HFFc6 (cell line): ENCODE data around the gene PDPN. TPM values are rescaled to one million over a fixed set of nuclear protein-coding genes. Genes with fewer than 3 reads are reported as not detected.

Experiments
- DNase-seq: peaks from one replicate; pipeline ENCODE4 v3.0.0-alpha.2; 2018
- H3K27ac Mint-ChIP-seq: 2 replicates; pipeline ENCODE4 v1.8.0; 2020; ENCODE audit warnings: mild to moderate bottlenecking, mixed read lengths
- H3K27me3 Mint-ChIP-seq: 2 replicates; pipeline ENCODE4 v1.8.0; 2021; ENCODE audit warnings: mild to moderate bottlenecking, moderate library complexity, mixed read lengths; ENCODE audit not compliant: insufficient read depth
- H3K36me3 Mint-ChIP-seq: 2 replicates; pipeline ENCODE4 v1.8.0; 2021; ENCODE audit warnings: low read depth, mixed read lengths
- H3K4me1 Mint-ChIP-seq: 2 replicates; pipeline ENCODE4 v1.8.0; 2020; ENCODE audit warnings: low read depth, mixed read lengths
- H3K4me3 Mint-ChIP-seq: 2 replicates; pipeline ENCODE4 v1.8.0; 2020; ENCODE audit warnings: mild to moderate bottlenecking, moderate library complexity, mixed read lengths
- H3K9me3 Mint-ChIP-seq: 2 replicates; pipeline ENCODE4 v1.8.0; 2020; ENCODE audit warnings: mild to moderate bottlenecking, mixed read lengths
- total RNA-seq, 6 experiments: library from RNA; stranded (reverse); fragmentation: NEBNext Ultra II Directional; extraction: Animal tissue kit (Norgen Biotek cat#: 25700); gene quantifications; 2 replicates in 1 of 6; 3 replicates in 5 of 6; pipeline ENCODE4 v1.2.3, GENCODE V29; 2021
- TF ChIP-seq, protein P1 (sequence below): fragments of 200-600 bp; sonication (generic); IDR thresholded peaks from 2 replicates; pipeline ENCODE4 v1.5.0; 2021; ENCODE audit warnings: antibody characterized with exemption, mild to moderate bottlenecking

The PDPN gene
- total RNA-seq, 6 experiments from 2014 or later, result not detected

- TF ChIP-seq, protein P1, sequence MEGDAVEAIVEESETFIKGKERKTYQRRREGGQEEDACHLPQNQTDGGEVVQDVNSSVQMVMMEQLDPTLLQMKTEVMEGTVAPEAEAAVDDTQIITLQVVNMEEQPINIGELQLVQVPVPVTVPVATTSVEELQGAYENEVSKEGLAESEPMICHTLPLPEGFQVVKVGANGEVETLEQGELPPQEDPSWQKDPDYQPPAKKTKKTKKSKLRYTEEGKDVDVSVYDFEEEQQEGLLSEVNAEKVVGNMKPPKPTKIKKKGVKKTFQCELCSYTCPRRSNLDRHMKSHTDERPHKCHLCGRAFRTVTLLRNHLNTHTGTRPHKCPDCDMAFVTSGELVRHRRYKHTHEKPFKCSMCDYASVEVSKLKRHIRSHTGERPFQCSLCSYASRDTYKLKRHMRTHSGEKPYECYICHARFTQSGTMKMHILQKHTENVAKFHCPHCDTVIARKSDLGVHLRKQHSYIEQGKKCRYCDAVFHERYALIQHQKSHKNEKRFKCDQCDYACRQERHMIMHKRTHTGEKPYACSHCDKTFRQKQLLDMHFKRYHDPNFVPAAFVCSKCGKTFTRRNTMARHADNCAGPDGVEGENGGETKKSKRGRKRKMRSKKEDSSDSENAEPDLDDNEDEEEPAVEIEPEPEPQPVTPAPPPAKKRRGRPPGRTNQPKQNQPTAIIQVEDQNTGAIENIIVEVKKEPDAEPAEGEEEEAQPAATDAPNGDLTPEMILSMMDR, result no peak
- Mint-ChIP-seq H3K27ac (no peak overlapping the region), H3K9me3 (peaks cover 56% of the 10 kb centered on the region), H3K4me1 (no peaks in the 10 kb centered on the region), H3K27me3 (no peaks in the 10 kb centered on the region), H3K36me3 (no peaks in the 10 kb centered on the region), H3K4me3 (no peak overlapping the region)
- DNase-seq, result no peak
These were observed 21.1 kb downstream of the PDPN start for GRCh38 chr1:13604721-13605120.

DNA sequence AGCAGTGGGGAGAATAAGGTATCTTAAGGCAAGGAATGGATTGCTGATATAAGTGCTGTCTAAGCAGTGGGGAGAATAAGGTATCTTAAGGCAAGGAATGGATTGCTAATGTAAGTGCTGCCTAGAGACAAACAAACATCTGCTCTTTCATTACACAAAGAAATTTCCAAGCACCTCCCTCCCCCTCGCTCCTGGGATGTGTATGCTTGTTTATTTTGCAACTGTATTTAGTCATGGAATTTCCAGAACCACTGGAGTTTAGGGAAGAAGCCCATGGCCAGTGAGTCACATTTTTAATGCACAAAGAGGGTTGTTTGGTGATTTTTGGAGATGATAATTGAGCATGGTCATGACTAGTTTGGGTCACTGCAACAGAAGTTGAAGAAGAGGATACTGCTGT lies 21.5 kb downstream of the PDPN start:
- H3K27me3 Mint-ChIP-seq, result no peaks in the 10 kb centered on the region
- no peak for DNase-seq
- H3K9me3 Mint-ChIP-seq, result peaks cover 54% of the 10 kb centered on the region
- H3K4me3 Mint-ChIP-seq, result no peak overlapping the region
- no peaks in the 10 kb centered on the region for H3K36me3 Mint-ChIP-seq
- TF ChIP-seq, protein P1, result no peak
- H3K4me1 Mint-ChIP-seq, result no peaks in the 10 kb centered on the region
- no peak overlapping the region for H3K27ac Mint-ChIP-seq

GRCh38 chr1:13607002-13607401 lies 23.4 kb downstream of the PDPN start:
- DNase-seq, result no peak
- peaks cover 53% of the 10 kb centered on the region for H3K9me3 Mint-ChIP-seq
- no peaks in the 10 kb centered on the region for H3K4me1 Mint-ChIP-seq
- no peak overlapping the region for H3K27ac Mint-ChIP-seq
- H3K27me3 Mint-ChIP-seq, result no peaks in the 10 kb centered on the region
- no peaks in the 10 kb centered on the region for H3K36me3 Mint-ChIP-seq
- H3K4me3 Mint-ChIP-seq, result no peak overlapping the region
- TF ChIP-seq, protein P1, result no peak

GRCh38 chr1:13616234-13616633 lies 32.6 kb downstream of the PDPN start:
- H3K4me3 Mint-ChIP-seq, result no peak overlapping the region
- no peak for DNase-seq
- H3K9me3 Mint-ChIP-seq, result peaks cover 57% of the 10 kb centered on the region
- peaks cover 2% of the 10 kb centered on the region; the same call in 1 of the 2 replicates for H3K27me3 Mint-ChIP-seq
- no peaks in the 10 kb centered on the region for H3K4me1 Mint-ChIP-seq
- H3K36me3 Mint-ChIP-seq, result no peaks in the 10 kb centered on the region
- TF ChIP-seq, protein P1, result no peak
- no peak overlapping the region for H3K27ac Mint-ChIP-seq

DNA sequence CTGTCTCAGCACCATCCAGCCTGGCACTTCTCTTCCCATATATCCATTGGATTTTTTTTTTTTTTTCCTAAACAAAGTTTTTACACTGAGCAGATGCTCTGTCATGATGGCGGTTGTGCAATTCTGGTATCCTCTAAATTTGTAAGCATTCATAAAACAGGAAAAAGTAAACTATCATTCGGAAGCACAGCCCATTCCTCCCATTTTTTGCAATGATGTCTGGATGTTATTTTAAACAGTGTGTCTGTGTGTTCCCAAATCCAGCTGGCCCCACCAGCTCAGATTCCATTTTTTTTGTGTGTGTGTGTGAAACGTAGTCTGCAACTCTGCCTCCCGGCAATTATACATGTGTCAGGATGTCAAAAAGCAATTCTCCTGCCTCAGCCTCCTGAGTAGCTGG lies 33.5 kb downstream of the PDPN start:
- H3K27me3 Mint-ChIP-seq, result peaks cover 2% of the 10 kb centered on the region; the same call in 1 of the 2 replicates
- no peaks in the 10 kb centered on the region for H3K36me3 Mint-ChIP-seq
- H3K27ac Mint-ChIP-seq, result no peak overlapping the region
- TF ChIP-seq, protein P1, result no peak
- DNase-seq, result no peak
- no peak overlapping the region for H3K4me3 Mint-ChIP-seq
- no peaks in the 10 kb centered on the region for H3K4me1 Mint-ChIP-seq
- peaks cover 57% of the 10 kb centered on the region for H3K9me3 Mint-ChIP-seq

DNA sequence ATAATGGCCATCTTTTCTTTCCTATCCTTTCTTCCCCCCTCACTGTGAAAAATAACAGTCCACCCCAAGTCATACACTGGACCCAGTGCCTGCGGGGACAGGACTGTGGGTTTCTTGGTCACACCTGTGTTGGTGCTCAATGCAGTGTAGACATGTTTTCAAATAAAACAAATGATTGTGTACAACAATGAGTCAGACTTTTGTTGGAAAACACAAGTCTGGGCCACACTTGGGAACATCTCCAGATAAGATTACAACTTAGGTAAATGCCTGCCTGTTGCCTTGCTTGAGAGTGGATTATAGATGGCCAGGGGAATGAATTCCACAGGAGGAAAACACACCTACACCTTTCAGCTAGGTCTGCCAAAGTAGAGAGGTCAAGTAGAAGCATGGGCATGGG lies 34.1 kb downstream of the PDPN start:
- Mint-ChIP-seq H3K27ac (no peak overlapping the region), H3K9me3 (peaks cover 64% of the 10 kb centered on the region), H3K4me1 (no peaks in the 10 kb centered on the region), H3K4me3 (no peak overlapping the region), H3K36me3 (peaks cover 5% of the 10 kb centered on the region; the same call in 1 of the 2 replicates), H3K27me3 (peaks cover 2% of the 10 kb centered on the region; the same call in 1 of the 2 replicates)
- TF ChIP-seq, protein P1, result no peak
- DNase-seq, result no peak
